ENCODE measurements around the gene SLC6A15. TPM values are rescaled to one million over a fixed set of nuclear protein-coding genes. Genes with fewer than 3 reads are reported as not detected.
A peak's percentile ranks its signal among the peaks of the same experiment; 100 is the strongest.

Gene SLC6A15
- total and polyA plus RNA-seq, 2 donors (not counting 1 experiment from before 2014, with no cell fraction given), result 0.30 to 0.99 TPM

DNA sequence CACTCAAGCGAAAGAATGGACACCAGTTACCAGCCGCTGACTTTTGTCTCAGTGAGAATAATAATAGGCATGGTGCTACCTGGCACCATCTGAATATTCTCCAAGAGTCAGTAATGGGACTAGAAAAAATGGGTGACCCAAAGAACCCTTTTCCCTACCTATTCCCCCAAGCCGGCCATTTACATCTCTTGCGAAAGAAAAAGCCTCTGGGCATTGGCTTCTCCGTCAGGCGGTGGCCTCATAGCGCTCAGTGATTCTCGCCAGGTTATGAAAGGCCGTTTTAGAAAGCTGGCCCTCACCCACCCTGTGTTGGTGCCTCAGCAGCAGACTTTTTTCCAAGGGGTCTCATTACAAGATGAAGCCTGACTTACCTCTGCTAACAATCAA lies 523 bp upstream of the SLC6A15 start:
- TF ChIP-seq, protein P1, sequence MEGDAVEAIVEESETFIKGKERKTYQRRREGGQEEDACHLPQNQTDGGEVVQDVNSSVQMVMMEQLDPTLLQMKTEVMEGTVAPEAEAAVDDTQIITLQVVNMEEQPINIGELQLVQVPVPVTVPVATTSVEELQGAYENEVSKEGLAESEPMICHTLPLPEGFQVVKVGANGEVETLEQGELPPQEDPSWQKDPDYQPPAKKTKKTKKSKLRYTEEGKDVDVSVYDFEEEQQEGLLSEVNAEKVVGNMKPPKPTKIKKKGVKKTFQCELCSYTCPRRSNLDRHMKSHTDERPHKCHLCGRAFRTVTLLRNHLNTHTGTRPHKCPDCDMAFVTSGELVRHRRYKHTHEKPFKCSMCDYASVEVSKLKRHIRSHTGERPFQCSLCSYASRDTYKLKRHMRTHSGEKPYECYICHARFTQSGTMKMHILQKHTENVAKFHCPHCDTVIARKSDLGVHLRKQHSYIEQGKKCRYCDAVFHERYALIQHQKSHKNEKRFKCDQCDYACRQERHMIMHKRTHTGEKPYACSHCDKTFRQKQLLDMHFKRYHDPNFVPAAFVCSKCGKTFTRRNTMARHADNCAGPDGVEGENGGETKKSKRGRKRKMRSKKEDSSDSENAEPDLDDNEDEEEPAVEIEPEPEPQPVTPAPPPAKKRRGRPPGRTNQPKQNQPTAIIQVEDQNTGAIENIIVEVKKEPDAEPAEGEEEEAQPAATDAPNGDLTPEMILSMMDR (conservative IDR thresholded peaks at IDR 0.05 in 1 of 2, IDR thresholded peaks at IDR 0.05 in 1 of 2; ENCODE audit: low read depth in 1 of 2, low read length in 2 of 2), result no peak
- TF ChIP-seq EZH2 (IDR thresholded peaks at IDR 0.05; ENCODE audit: low read length, missing control alignments), result peak; percentile 5
- H3K27me3 ChIP-seq (ENCODE audit: control insufficient read depth, insufficient read depth, low read length), result no peaks in the 10 kb centered on the region
- no peaks in the 10 kb centered on the region for H3K4me1 ChIP-seq (ENCODE audit: control insufficient read depth, extremely low read depth, insufficient read depth, low read length)
- no peak overlapping the region for H2AFZ ChIP-seq (ENCODE audit: low read length)
- H3K9me3 ChIP-seq (ENCODE audit: control insufficient read depth, insufficient read depth, low read depth, low read length), result no peaks in the 10 kb centered on the region
- H3K27ac ChIP-seq (ENCODE audit: insufficient read depth, low read length), result no peak overlapping the region
- H3K36me3 ChIP-seq (ENCODE audit: control insufficient read depth, insufficient read depth, low read length), result no peaks in the 10 kb centered on the region
- no peak overlapping the region for H3K9ac ChIP-seq (ENCODE audit: insufficient read depth, low read length)
- no peaks in the 10 kb centered on the region for H4K20me1 ChIP-seq (ENCODE audit: control insufficient read depth, extremely low read depth, insufficient read depth, low read length)
- peak overlapping the region in 3 of 4 experiments; percentile 5 to 75 (median 65) for H3K4me3 ChIP-seq (replicated peaks in 1 of 4; ENCODE audit: control extremely low read depth in 1 of 4, insufficient read depth in 1 of 4, low read depth in 3 of 4, low read length in 4 of 4)
- peak; percentile 1 to 60 for DNase-seq (ENCODE audit: low read depth in 2 of 2)
- H3K4me2 ChIP-seq (ENCODE audit: extremely low read depth, insufficient read depth, low read length), result peak overlapping the region; percentile 28
- H3K79me2 ChIP-seq (ENCODE audit: control insufficient read depth, insufficient read depth, low read length), result no peaks in the 10 kb centered on the region

DNA sequence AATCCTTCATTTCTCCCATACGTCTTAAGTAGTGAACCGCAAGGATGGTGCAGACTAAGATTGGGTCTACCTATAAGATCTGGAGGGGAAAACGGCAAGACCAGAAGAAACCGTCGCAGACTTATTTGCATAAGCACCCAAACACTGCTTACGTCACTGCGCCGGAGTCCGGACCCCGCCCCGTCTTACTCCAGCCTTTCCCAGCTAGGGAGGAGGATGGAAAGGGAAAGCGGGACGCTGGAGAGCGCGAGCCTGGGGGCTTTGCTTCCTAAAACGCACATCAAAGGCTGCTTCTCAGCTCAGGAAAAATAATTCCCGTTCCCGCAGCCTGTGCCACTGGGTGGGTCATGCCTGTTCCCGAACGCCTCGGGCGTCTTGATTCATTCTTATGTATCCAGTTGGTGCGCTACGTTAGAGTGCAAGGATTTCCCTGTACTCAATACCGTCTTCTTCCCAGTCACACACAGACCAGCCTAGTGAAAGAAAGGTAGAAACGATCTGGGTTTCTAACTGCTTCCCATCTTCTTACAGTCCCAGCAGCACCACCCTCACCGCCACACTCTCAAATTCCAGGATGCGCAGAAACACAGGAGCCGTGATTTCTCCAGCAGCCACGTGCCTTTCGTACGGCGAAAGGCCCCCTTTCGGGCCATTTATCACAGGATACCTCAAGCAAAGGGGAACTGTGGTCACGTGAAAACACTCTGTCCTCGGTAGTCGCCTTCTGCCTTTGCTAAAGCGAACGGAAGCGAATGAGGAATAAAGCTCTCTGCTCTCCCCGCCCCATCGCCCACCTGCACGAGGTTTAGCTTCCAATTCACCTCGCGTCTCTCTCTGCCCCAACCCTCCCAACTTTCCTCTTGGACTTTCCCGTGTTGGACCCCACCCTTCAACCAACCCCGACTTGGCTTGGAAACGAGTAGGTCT lies 1.1 kb downstream of the SLC6A15 start:
- Histone ChIP-seq H2AFZ (ENCODE audit: low read length) (peak overlapping the region; percentile 91), H3K4me1 (ENCODE audit: control insufficient read depth, extremely low read depth, insufficient read depth, low read length) (no peaks in the 10 kb centered on the region), H3K79me2 (ENCODE audit: control insufficient read depth, insufficient read depth, low read length) (no peaks in the 10 kb centered on the region), H3K27me3 (ENCODE audit: control insufficient read depth, insufficient read depth, low read length) (no peaks in the 10 kb centered on the region), H4K20me1 (ENCODE audit: control insufficient read depth, extremely low read depth, insufficient read depth, low read length) (no peaks in the 10 kb centered on the region), H3K9ac (ENCODE audit: insufficient read depth, low read length) (no peak overlapping the region), H3K4me2 (ENCODE audit: extremely low read depth, insufficient read depth, low read length) (peak overlapping the region; percentile 82), H3K4me3 (replicated peaks in 1 of 4; ENCODE audit: control extremely low read depth in 1 of 4, insufficient read depth in 1 of 4, low read depth in 3 of 4, low read length in 4 of 4) (peak overlapping the region; percentile 51 to 75 (median 64)), H3K27ac (ENCODE audit: insufficient read depth, low read length) (no peak overlapping the region), H3K9me3 (ENCODE audit: control insufficient read depth, insufficient read depth, low read depth, low read length) (no peaks in the 10 kb centered on the region), H3K36me3 (ENCODE audit: control insufficient read depth, insufficient read depth, low read length) (no peaks in the 10 kb centered on the region)
- no peak for TF ChIP-seq EZH2 (IDR thresholded peaks at IDR 0.05; ENCODE audit: low read length, missing control alignments)
- TF ChIP-seq, protein P1 (conservative IDR thresholded peaks at IDR 0.05 in 1 of 2, IDR thresholded peaks at IDR 0.05 in 1 of 2; ENCODE audit: low read depth in 1 of 2, low read length in 2 of 2), result no peak
- DNase-seq (ENCODE audit: low read depth in 2 of 2), result peak; percentile 81 to 90

DNA sequence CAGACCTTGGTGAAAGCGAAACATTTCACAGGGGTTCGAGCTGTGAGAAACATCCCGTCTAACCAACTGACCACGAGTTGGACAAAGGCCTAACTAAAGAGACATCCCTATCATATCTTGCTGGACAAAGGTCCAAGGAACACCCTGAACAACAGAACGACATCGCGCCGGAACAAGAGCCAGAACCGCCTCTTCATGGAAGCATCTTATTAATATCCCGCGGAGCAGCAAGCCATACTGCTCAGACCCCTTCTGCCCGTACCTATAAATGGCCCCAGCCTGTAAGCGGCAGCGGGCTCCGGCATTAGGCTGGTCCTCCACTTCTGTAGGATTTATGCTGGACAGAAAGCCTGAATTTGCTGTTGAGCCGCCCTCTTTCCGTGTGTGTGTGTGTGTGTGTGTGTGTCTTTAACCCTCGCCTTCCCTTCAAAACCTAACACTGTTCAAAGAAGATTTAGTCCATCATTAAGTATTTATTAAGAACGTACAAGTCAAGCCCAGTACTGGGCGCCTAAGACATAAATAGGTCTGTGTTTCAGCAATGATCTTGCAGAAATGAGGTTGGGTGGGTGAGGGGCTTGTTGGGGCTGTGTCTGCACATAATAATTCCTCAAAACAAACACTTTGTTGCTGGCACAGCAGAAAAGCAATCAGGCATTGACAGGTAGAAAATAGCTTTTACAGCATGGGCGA lies 1.9 kb downstream of the SLC6A15 start:
- H3K79me2 ChIP-seq (ENCODE audit: control insufficient read depth, insufficient read depth, low read length), result no peaks in the 10 kb centered on the region
- no peak for TF ChIP-seq EZH2 (IDR thresholded peaks at IDR 0.05; ENCODE audit: low read length, missing control alignments)
- TF ChIP-seq, protein P1 (conservative IDR thresholded peaks at IDR 0.05 in 1 of 2, IDR thresholded peaks at IDR 0.05 in 1 of 2; ENCODE audit: low read depth in 1 of 2, low read length in 2 of 2), result no peak

More for the DNA sequence above, 1.9 kb downstream of the SLC6A15 start:
- DNase-seq (ENCODE audit: low read depth in 2 of 2), result peak; percentile 36 to 59
- H3K27me3 ChIP-seq (ENCODE audit: control insufficient read depth, insufficient read depth, low read length), result no peaks in the 10 kb centered on the region
- peak overlapping the region; percentile 51 to 75 (median 64) for H3K4me3 ChIP-seq (replicated peaks in 1 of 4; ENCODE audit: control extremely low read depth in 1 of 4, insufficient read depth in 1 of 4, low read depth in 3 of 4, low read length in 4 of 4)
- no peaks in the 10 kb centered on the region for H4K20me1 ChIP-seq (ENCODE audit: control insufficient read depth, extremely low read depth, insufficient read depth, low read length)
- H3K9me3 ChIP-seq (ENCODE audit: control insufficient read depth, insufficient read depth, low read depth, low read length), result no peaks in the 10 kb centered on the region
- no peaks in the 10 kb centered on the region for H3K4me1 ChIP-seq (ENCODE audit: control insufficient read depth, extremely low read depth, insufficient read depth, low read length)
- no peaks in the 10 kb centered on the region for H3K36me3 ChIP-seq (ENCODE audit: control insufficient read depth, insufficient read depth, low read length)
- no peak overlapping the region for H3K9ac ChIP-seq (ENCODE audit: insufficient read depth, low read length)
- H3K4me2 ChIP-seq (ENCODE audit: extremely low read depth, insufficient read depth, low read length), result peak overlapping the region; percentile 82
- H2AFZ ChIP-seq (ENCODE audit: low read length), result peak overlapping the region; percentile 91
- no peak overlapping the region for H3K27ac ChIP-seq (ENCODE audit: insufficient read depth, low read length)

All from fibroblast of lung (primary cell).